K562 treated with DMSO at 1 percent for 24 hours (cell line): ENCODE data around the gene ADAMTSL1. TPM values are rescaled to one million over a fixed set of nuclear protein-coding genes. Genes with fewer than 3 reads are reported as not detected.

Source experiments
- total RNA-seq: library from RNA; unstranded; fragments of 300-600 nt; gene quantifications from 2 replicates; pipeline ENCODE4 v1.2.3, GENCODE V29; 2022; ENCODE audit warnings: low read depth; ENCODE audit not compliant: insufficient read depth

ADAMTSL1 gene
- total RNA-seq, result 0.27 and 0.34 TPM in 2 replicates

GRCh38 chr9:18473652-18474279 is at the start of gene ADAMTSL1:
Gene ADAMTSL1 (plus strand): TSS chr9:18474153. CDS start chr9:18474233, 80 bp downstream.

